ENCODE results near the gene KLHL2.

DNA sequence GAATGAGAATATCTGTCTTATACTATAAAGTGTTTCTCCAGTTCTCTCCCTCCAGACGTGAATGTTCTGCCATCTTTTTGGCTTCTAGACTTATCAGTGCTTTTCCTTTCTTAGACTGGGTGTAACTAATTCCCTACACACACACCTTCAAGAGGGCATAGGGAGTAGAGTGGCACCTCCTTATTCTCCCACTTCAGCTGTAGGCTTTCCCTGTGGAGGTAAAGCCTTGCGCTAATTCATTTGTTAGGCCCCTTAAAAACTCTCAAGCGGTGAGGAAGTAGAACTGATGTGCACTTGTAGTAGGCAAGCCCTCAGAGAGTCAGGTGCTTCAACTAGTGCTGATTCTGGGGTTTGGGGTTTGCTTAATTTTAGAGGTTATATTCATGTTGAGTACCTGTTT is 10.0 kb downstream of the KLHL2 start:
- TF ChIP-seq POLR2AphosphoS5 (IDR thresholded peaks at IDR 0.05; ENCODE audit: low read depth, low read length) (no peak), GABPA (IDR thresholded peaks at IDR 0.05; ENCODE audit: low read depth, low read length) (no peak), GABPA (CRISPR knock-in tag; IDR thresholded peaks at IDR 0.05; ENCODE audit: low read depth) (no peak), ATF2 (CRISPR knock-in tag; IDR thresholded peaks at IDR 0.05) (no peak), ZNF570 (CRISPR knock-in tag; IDR thresholded peaks at IDR 0.05; ENCODE audit: borderline replicate concordance) (no peak), EZH2 (conservative IDR thresholded peaks at IDR 0.05; ENCODE audit: low read depth, low read length) (no peak), HDAC2 (CRISPR knock-in tag; IDR thresholded peaks at IDR 0.05) (no peak), PRDM15 (CRISPR knock-in tag; IDR thresholded peaks at IDR 0.05) (no peak), HBP1 (CRISPR knock-in tag; IDR thresholded peaks at IDR 0.05; ENCODE audit: low read depth) (no peak), TCF7L2 (IDR thresholded peaks at IDR 0.05; ENCODE audit: low read depth, low read length) (no peak)
- TF ChIP-seq, protein P1, sequence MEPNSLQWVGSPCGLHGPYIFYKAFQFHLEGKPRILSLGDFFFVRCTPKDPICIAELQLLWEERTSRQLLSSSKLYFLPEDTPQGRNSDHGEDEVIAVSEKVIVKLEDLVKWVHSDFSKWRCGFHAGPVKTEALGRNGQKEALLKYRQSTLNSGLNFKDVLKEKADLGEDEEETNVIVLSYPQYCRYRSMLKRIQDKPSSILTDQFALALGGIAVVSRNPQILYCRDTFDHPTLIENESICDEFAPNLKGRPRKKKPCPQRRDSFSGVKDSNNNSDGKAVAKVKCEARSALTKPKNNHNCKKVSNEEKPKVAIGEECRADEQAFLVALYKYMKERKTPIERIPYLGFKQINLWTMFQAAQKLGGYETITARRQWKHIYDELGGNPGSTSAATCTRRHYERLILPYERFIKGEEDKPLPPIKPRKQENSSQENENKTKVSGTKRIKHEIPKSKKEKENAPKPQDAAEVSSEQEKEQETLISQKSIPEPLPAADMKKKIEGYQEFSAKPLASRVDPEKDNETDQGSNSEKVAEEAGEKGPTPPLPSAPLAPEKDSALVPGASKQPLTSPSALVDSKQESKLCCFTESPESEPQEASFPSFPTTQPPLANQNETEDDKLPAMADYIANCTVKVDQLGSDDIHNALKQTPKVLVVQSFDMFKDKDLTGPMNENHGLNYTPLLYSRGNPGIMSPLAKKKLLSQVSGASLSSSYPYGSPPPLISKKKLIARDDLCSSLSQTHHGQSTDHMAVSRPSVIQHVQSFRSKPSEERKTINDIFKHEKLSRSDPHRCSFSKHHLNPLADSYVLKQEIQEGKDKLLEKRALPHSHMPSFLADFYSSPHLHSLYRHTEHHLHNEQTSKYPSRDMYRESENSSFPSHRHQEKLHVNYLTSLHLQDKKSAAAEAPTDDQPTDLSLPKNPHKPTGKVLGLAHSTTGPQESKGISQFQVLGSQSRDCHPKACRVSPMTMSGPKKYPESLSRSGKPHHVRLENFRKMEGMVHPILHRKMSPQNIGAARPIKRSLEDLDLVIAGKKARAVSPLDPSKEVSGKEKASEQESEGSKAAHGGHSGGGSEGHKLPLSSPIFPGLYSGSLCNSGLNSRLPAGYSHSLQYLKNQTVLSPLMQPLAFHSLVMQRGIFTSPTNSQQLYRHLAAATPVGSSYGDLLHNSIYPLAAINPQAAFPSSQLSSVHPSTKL (CRISPR knock-in tag; IDR thresholded peaks at IDR 0.05): no peak
